ENCODE measurements around the gene CLDN9. TPM values are rescaled to one million over a fixed set of nuclear protein-coding genes. Genes with fewer than 3 reads are reported as not detected.

CLDN9 gene
- total RNA-seq, 4 donors from 2014 or later, result 0.40 TPM; not detected in 3

DNA sequence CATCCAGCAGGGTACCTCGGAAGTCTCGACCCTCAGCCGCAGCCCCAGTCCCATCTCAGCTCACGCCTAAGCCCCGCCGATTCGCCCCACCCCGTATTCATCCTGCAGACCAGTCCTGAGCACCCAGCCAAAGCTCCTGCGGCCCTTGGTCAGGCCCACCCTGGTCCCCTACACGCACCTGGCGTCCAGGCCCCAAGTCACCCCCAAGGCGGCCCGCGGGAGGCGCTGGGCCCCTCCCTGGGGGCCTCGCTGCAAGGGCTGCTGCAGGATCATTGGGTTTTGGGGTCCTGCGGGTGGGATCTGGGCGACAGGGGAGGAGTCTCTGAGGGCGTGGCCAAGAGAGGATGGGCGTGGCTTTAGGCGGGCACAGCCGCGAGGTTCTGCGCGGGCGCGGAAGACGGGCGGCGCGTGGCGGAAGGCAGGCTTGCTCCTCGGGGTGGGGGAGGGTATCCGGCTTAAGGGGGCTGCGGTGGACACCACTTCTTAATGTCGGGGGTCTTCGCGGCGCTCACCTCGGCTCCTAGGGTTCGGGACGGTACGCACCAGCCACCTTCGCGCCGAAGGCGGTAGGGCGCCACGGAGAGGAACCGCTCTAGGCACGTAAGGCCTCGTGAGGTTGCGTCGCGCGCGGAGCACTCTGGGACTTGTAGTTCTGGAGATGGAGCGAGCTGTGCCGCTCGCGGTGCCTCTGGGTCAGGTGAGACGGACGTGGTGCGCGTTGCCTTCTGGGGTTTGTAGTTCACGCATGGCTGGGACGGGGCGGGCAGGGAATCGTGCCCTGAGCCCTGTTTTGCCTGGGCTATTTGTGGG is 11.2 kb downstream of the CLDN9 start, which contains the start of the genes HCFC1R1 and THOC6:
Gene HCFC1R1, minus strand, starts transcription at position 274 of the 810 bp plus-strand sequence. Its CDS starts 1 bp downstream, at position 273.
Gene THOC6, plus strand, starts transcription at position 367 of the 810 bp plus-strand sequence. Its CDS starts 292 bp downstream, at position 659.
- H3K9me3 ChIP-seq, result no peaks in the 10 kb centered on the region
- peak; percentile 81 to 83 for TF ChIP-seq POLR2A (IDR thresholded peaks at IDR 0.05)
- TF ChIP-seq, protein P1, sequence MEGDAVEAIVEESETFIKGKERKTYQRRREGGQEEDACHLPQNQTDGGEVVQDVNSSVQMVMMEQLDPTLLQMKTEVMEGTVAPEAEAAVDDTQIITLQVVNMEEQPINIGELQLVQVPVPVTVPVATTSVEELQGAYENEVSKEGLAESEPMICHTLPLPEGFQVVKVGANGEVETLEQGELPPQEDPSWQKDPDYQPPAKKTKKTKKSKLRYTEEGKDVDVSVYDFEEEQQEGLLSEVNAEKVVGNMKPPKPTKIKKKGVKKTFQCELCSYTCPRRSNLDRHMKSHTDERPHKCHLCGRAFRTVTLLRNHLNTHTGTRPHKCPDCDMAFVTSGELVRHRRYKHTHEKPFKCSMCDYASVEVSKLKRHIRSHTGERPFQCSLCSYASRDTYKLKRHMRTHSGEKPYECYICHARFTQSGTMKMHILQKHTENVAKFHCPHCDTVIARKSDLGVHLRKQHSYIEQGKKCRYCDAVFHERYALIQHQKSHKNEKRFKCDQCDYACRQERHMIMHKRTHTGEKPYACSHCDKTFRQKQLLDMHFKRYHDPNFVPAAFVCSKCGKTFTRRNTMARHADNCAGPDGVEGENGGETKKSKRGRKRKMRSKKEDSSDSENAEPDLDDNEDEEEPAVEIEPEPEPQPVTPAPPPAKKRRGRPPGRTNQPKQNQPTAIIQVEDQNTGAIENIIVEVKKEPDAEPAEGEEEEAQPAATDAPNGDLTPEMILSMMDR (IDR thresholded peaks at IDR 0.05 in 4 of 5, conservative IDR thresholded peaks at IDR 0.05 in 1 of 5), result no peak
- H3K27ac ChIP-seq, result peak within 1 kb of the TSS; percentile 96 to 100 (median 98)
- peaks cover 0 to 19% of the 10 kb centered on the region in 2 donors for H3K36me3 ChIP-seq
- peaks cover 1 to 8% (median 2%) of the 10 kb centered on the region in 3 donors for H3K27me3 ChIP-seq
- H3K4me1 ChIP-seq, result peaks cover 32 to 62% of the 10 kb centered on the region in 2 donors
- ATAC-seq (peak; percentile 46 to 60), DNase-seq (peak; percentile 96 to 97)
- peak within 1 kb of the TSS; percentile 71 to 99 (median 82) for H3K4me3 ChIP-seq
- intact Hi-C loops (cut with DNase I; ENCODE audit: low total_unique reads) (loop anchor here (2.0 to 5.0 kb wide), 3 partner anchors 111 to 977 kb away; partner anchors contain the start of genes NTHL1, TSC2 and ZNF263), in situ Hi-C loops (cut with MboI; ENCODE audit: low sequenced_read_pairs in 4 of 4) (no loop called here)

- TF ChIP-seq, protein P1 (IDR thresholded peaks at IDR 0.05 in 4 of 5, conservative IDR thresholded peaks at IDR 0.05 in 1 of 5), result no peak
- no peak for TF ChIP-seq POLR2A (IDR thresholded peaks at IDR 0.05)
- intact Hi-C loops (cut with DNase I; ENCODE audit: low total_unique reads), result no loop called here
- DNase-seq (no peak), ATAC-seq (no peak)
- Histone ChIP-seq H3K4me3 (no peak overlapping the region), H3K27me3 (peaks cover 16 to 17% (median 16%) of the 10 kb centered on the region in 3 donors), H3K27ac (no peak overlapping the region), H3K36me3 (peaks cover 0 to 19% of the 10 kb centered on the region in 2 donors), H3K9me3 (no peaks in the 10 kb centered on the region), H3K4me1 (peaks cover 32 to 56% of the 10 kb centered on the region in 2 donors)
- in situ Hi-C loops (cut with MboI; ENCODE audit: low sequenced_read_pairs in 4 of 4), result no loop called here
Measured at GRCh38 chr16:3025032-3026002, 12.6 kb downstream of the CLDN9 start.

DNA sequence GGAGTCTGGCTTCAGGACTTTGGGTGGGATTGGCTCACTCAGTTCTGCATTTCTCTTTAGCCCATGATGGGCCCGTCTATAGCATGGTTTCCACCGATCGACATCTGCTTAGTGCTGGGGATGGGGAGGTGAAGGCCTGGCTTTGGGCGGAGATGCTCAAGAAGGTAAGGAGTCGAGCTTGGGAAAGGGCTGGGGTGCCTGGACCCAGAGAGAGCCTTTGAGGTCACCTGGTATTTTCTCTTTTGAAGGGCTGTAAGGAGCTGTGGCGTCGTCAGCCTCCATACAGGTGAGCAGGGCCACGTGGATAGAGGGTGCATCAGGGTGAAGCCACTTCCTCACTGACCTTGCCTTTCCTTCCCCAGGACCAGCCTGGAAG is 13.3 kb downstream of the CLDN9 start:
- Histone ChIP-seq H3K27me3 (peaks cover 22 to 23% (median 23%) of the 10 kb centered on the region in 3 donors), H3K4me3 (no peak overlapping the region), H3K36me3 (peaks cover 0 to 19% of the 10 kb centered on the region in 2 donors), H3K27ac (no peak overlapping the region), H3K9me3 (no peaks in the 10 kb centered on the region), H3K4me1 (peaks cover 32 to 49% of the 10 kb centered on the region in 2 donors)
- DNase-seq (no peak), ATAC-seq (no peak)
- TF ChIP-seq POLR2A (IDR thresholded peaks at IDR 0.05), result no peak
- TF ChIP-seq, protein P1 (IDR thresholded peaks at IDR 0.05 in 4 of 5, conservative IDR thresholded peaks at IDR 0.05 in 1 of 5), result no peak
- intact Hi-C loops (cut with DNase I; ENCODE audit: low total_unique reads) (no loop called here), in situ Hi-C loops (cut with MboI; ENCODE audit: low sequenced_read_pairs in 4 of 4) (no loop called here)

DNA sequence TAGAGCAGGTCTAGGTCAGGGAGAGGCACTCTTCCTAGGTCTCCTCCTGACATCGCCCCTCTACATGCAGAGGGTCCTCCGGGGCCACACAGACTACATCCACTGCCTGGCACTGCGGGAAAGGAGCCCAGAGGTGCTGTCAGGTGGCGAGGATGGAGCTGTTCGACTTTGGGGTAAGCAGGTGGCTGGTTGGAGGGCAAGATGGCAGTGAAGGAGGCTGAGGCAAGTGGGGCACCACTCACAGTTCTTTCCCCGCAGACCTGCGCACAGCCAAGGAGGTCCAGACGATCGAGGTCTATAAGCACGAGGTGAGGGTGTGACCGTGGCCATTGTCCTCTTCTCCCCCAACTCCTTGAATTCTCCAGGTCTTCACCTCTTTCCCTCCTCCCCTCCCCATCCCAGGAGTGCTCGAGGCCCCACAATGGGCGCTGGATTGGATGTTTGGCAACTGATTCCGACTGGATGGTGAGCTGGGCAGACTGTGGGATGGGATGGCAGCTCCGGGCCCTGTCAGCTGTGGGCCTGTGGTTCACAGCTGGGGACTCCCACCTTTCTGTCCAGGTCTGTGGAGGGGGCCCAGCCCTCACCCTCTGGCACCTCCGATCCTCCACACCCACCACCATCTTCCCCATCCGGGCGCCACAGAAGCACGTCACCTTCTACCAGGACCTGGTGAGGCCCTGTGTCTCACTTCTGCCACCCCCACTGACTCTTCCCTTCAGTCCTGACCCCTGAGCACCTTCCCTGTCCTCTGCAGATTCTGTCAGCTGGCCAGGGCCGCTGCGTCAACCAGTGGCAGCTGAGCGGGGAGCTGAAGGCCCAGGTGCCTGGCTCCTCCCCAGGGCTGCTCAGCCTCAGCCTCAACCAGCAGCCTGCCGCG is 14.1 kb downstream of the CLDN9 start:
- intact Hi-C loops (cut with DNase I; ENCODE audit: low total_unique reads) (no loop called here), in situ Hi-C loops (cut with MboI; ENCODE audit: low sequenced_read_pairs in 4 of 4) (no loop called here)
- TF ChIP-seq, protein P1 (IDR thresholded peaks at IDR 0.05 in 4 of 5, conservative IDR thresholded peaks at IDR 0.05 in 1 of 5), result no peak
- no peak for TF ChIP-seq POLR2A (IDR thresholded peaks at IDR 0.05)
- DNase-seq (no peak), ATAC-seq (no peak)
- Histone ChIP-seq H3K36me3 (peaks cover 0 to 19% of the 10 kb centered on the region in 2 donors), H3K27ac (no peak overlapping the region), H3K4me1 (peaks cover 27 to 41% of the 10 kb centered on the region in 2 donors), H3K4me3 (no peak overlapping the region), H3K27me3 (peaks cover 28 to 29% (median 28%) of the 10 kb centered on the region in 3 donors), H3K9me3 (no peaks in the 10 kb centered on the region)

Measured in gastrocnemius medialis (tissue), 4 donors.